Measurements from ENCODE around the gene DPYSL3.

DNA sequence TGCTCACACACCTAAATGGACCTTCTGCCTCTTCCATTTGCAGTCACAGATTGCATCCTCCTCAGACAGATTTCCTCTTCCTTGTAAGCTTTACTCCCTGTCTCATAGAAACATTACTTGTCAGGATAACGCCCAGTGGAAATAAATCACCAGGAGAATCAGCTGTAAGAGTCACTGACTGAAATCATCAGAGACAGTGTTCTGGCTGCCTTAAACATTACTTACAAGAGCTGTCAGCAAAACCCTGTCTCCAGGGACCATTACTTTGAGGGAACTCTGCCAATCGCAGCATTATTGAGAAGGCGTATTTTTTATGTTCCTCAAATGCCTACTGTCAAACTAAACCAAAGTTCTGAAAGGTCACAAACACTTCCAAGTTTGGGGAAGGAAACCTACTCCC, 5.9 kb downstream of the DPYSL3 start:
- no peak for TF ChIP-seq CTCF (IDR thresholded peaks at IDR 0.05; ENCODE audit: low read depth, low read length)
- no peak for TF ChIP-seq POLR2A (IDR thresholded peaks at IDR 0.05; ENCODE audit: extremely low read depth, insufficient read length)
- no peak for TF ChIP-seq MYC (IDR thresholded peaks at IDR 0.05; ENCODE audit: low read depth, low read length)

Measured in NB4 (cell line).